K562 treated with DMSO at 1 percent for 4 hours (cell line): ENCODE results near the gene TMEM52B. TPM values are rescaled to one million over a fixed set of nuclear protein-coding genes. Genes with fewer than 3 reads are reported as not detected.

Experiments
- total RNA-seq: library from RNA; unstranded; fragments of 300-600 nt; gene quantifications from 2 replicates; pipeline ENCODE4 v1.2.3, GENCODE V29; 2022; ENCODE audit not compliant: insufficient read depth

TMEM52B gene
- total RNA-seq: not detected in 2 replicates

DNA sequence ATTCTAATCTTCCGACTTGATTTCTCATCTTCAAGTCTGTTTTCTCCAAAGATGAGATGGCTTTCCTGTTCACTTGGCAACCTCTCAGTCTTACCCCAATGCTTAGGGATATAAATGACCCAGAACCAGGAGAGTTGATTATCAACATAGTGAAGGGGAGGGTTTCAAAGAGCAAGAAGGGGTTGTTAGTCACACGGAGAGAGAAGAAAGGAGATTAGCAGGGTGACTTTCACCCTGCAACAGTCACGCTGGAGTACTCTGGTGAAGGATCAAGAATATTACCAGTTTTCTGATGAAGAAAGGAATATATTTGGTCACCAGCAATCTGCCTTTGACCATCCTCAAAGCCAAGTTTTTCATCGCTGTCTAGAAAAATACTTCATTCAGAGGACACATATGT is at the start of gene TMEM52B:
Gene TMEM52B (plus strand): TSS at position 212 of the 400 bp plus-strand sequence. CDS start 543 bp downstream, outside the sequence.

DNA sequence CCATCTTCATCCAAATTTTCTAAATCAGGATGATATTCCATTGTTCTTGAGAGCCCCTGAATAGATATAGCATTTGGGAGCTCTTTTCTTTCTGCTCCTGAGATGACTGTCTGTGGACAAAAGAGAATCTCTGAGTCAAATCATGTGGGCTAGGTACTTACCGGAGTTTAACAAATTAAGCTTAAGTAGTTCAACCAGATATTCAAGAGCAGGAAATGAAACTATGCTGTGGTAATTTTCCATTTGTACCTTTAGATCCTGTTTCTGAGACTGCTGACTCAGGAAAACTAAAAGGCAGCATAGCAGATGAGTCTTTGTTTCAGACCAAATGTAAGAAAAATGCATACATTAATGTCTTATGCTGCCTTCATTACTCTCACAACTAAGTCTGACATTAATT is 48.8 kb upstream of the TMEM52B start, which contains the start of gene CLEC7A:
Gene CLEC7A (minus strand): TSS at position 158 of the 400 bp plus-strand sequence. CDS start 117 bp downstream, at position 41.

GRCh38 chr12:10171973-10172728 is 6.7 kb upstream of the TMEM52B start, which contains the start of gene OLR1:
Gene OLR1 (minus strand): TSS chr12:10172132. CDS start chr12:10172077, 55 bp downstream.

GRCh38 chr12:10212739-10213131 is 33.9 kb downstream of the TMEM52B start, which contains the start of gene GABARAPL1:
Gene GABARAPL1 (plus strand): TSS chr12:10212877. CDS start chr12:10213130, 253 bp downstream.

Other genes with a start within 250 kb of the TMEM52B start
- not detected in 2 replicates for gene CLEC2A, start 246.7 kb upstream of the TMEM52B start, total RNA-seq
- gene CLEC12A, start 207.6 kb upstream of the TMEM52B start, total RNA-seq: not detected in 2 replicates
- not detected in 2 replicates for gene CLEC1B, start 179.9 kb upstream of the TMEM52B start, total RNA-seq
- gene CLEC12B, start 168.4 kb upstream of the TMEM52B start, total RNA-seq: not detected in 2 replicates
- gene CLEC9A, start 148.3 kb upstream of the TMEM52B start, total RNA-seq: not detected in 2 replicates
- not detected in 2 replicates for gene CLEC1A, start 80.0 kb upstream of the TMEM52B start, total RNA-seq
- gene CLEC7A, start 48.8 kb upstream of the TMEM52B start, total RNA-seq: not detected in 2 replicates
- gene OLR1, start 6.9 kb upstream of the TMEM52B start, total RNA-seq: not detected in 2 replicates
- gene GABARAPL1, start 33.8 kb downstream of the TMEM52B start, total RNA-seq: 15.1 and 20.4 TPM in 2 replicates
- gene KLRD1, start 128.8 kb downstream of the TMEM52B start, total RNA-seq: not detected in 2 replicates
- not detected in 2 replicates for gene KLRK1, start 211.0 kb downstream of the TMEM52B start, total RNA-seq
- not detected in 2 replicates for gene KLRC4, start 230.7 kb downstream of the TMEM52B start, total RNA-seq
- not detected in 2 replicates for gene KLRC3, start 241.6 kb downstream of the TMEM52B start, total RNA-seq